ENCODE measurements around the gene SCNN1G. TPM values are rescaled to one million over a fixed set of nuclear protein-coding genes. Genes with fewer than 3 reads are reported as not detected.

The SCNN1G gene
- polyA plus RNA-seq, 3 donors, result not detected

- no peak overlapping the region for H3K27ac Mint-ChIP-seq
- no peaks in the 10 kb centered on the region for H3K27me3 Mint-ChIP-seq (ENCODE audit: low read depth in 3 of 3)
- no peaks in the 10 kb centered on the region for H3K27me3 ChIP-seq (ENCODE audit: control insufficient read depth in 2 of 2, insufficient read depth in 2 of 2, low read length in 2 of 2)
- H2AFZ ChIP-seq (ENCODE audit: insufficient read depth, low read depth, low read length, poor library complexity, severe bottlenecking), result no peak overlapping the region
- H3K9me3 Mint-ChIP-seq, result peaks cover 11 to 19% (median 13%) of the 10 kb centered on the region in 7 donors
- peaks cover 6% of the 10 kb centered on the region for H3K79me2 ChIP-seq (ENCODE audit: insufficient read depth, low read length)
- H3K9ac ChIP-seq (ENCODE audit: insufficient read depth, low read length, poor library complexity, severe bottlenecking), result no peak overlapping the region
- TF ChIP-seq CTCF (IDR thresholded peaks at IDR 0.05), result no peak
- no peak overlapping the region for H3K4me3 ChIP-seq (replicated peaks in 1 of 3; ENCODE audit: low read depth in 2 of 3, low read length in 3 of 3)
- no peaks in the 10 kb centered on the region for H3K36me3 ChIP-seq (replicated peaks in 1 of 2; ENCODE audit: control insufficient read depth in 1 of 2, insufficient read depth in 2 of 2, low read length in 2 of 2)
- H3K4me2 ChIP-seq (replicated peaks; ENCODE audit: extremely low read depth, low read length, poor library complexity, severe bottlenecking), result no peak overlapping the region
- H3K36me3 Mint-ChIP-seq, result peaks cover 4 to 12% of the 10 kb centered on the region in 2 donors
- no peak for DNase-seq
- peaks cover 8% of the 10 kb centered on the region for H3K4me1 Mint-ChIP-seq
- intact Hi-C loops (cut with micrococcal nuclease), result no loop called here
- WGBS (ENCODE audit: insufficient coverage), result no CpG with 5 or more reads among the region's 6 CpGs
- H3K4me1 ChIP-seq (ENCODE audit: control insufficient read depth in 1 of 2, insufficient read depth in 2 of 2, low read length in 2 of 2), result no peaks in the 10 kb centered on the region
- no peaks in the 10 kb centered on the region for H4K20me1 ChIP-seq (ENCODE audit: insufficient read depth, low read length)
- peaks cover 10 to 18% of the 10 kb centered on the region in 2 donors for H3K9me3 ChIP-seq (replicated peaks in 1 of 2; ENCODE audit: control insufficient read depth in 1 of 2, insufficient read depth in 1 of 2, low read length in 2 of 2)
- no peak overlapping the region for H3K4me3 Mint-ChIP-seq
- no peak overlapping the region for H3K27ac ChIP-seq (ENCODE audit: low read depth in 1 of 2, low read length in 2 of 2)
These were observed 41.0 kb upstream of the SCNN1G start for GRCh38 chr16:23141500-23141899.

- no peak overlapping the region for H3K4me2 ChIP-seq (replicated peaks; ENCODE audit: extremely low read depth, low read length, poor library complexity, severe bottlenecking)
- H3K9me3 ChIP-seq (replicated peaks in 1 of 2; ENCODE audit: control insufficient read depth in 1 of 2, insufficient read depth in 1 of 2, low read length in 2 of 2), result peaks cover 4 to 11% of the 10 kb centered on the region in 2 donors
- H2AFZ ChIP-seq (ENCODE audit: insufficient read depth, low read depth, low read length, poor library complexity, severe bottlenecking), result no peak overlapping the region
- DNase-seq, result no peak
- intact Hi-C loops (cut with micrococcal nuclease), result no loop called here
- Mint-ChIP-seq H3K9me3 (peaks cover 5 to 14% (median 9%) of the 10 kb centered on the region in 7 donors), H3K36me3 (peaks cover 4 to 7% of the 10 kb centered on the region in 2 donors), H3K27me3 (ENCODE audit: low read depth in 3 of 3) (no peaks in the 10 kb centered on the region), H3K4me1 (peaks cover 10% of the 10 kb centered on the region), H3K27ac (no peak overlapping the region), H3K4me3 (no peak overlapping the region)
- no peaks in the 10 kb centered on the region for H3K4me1 ChIP-seq (ENCODE audit: control insufficient read depth in 1 of 2, insufficient read depth in 2 of 2, low read length in 2 of 2)
- H3K36me3 ChIP-seq (replicated peaks in 1 of 2; ENCODE audit: control insufficient read depth in 1 of 2, insufficient read depth in 2 of 2, low read length in 2 of 2), result no peaks in the 10 kb centered on the region
- peaks cover 6% of the 10 kb centered on the region for H3K79me2 ChIP-seq (ENCODE audit: insufficient read depth, low read length)
- TF ChIP-seq CTCF (IDR thresholded peaks at IDR 0.05), result no peak
- no peak overlapping the region for H3K4me3 ChIP-seq (replicated peaks in 1 of 3; ENCODE audit: low read depth in 2 of 3, low read length in 3 of 3)
- no peaks in the 10 kb centered on the region for H4K20me1 ChIP-seq (ENCODE audit: insufficient read depth, low read length)
- H3K27me3 ChIP-seq (ENCODE audit: control insufficient read depth in 2 of 2, insufficient read depth in 2 of 2, low read length in 2 of 2), result no peaks in the 10 kb centered on the region
- no peak overlapping the region for H3K9ac ChIP-seq (ENCODE audit: insufficient read depth, low read length, poor library complexity, severe bottlenecking)
- no peak overlapping the region for H3K27ac ChIP-seq (ENCODE audit: low read depth in 1 of 2, low read length in 2 of 2)
- 91% methylated on average over 5 of the region's 7 CpGs for WGBS (ENCODE audit: insufficient coverage)
These were observed 40.4 kb upstream of the SCNN1G start for GRCh38 chr16:23141959-23142740.

Data from CD14-positive monocyte (primary cell).